T-helper 2 cell treated with Interferon-gamma antibody and Interleukin-4, amounts not matched to agents 100 ng/mL and 5 ng/mL, for 36 hours (primary cell): ENCODE results near the gene MAGI2. TPM values are rescaled to one million over a fixed set of nuclear protein-coding genes. Genes with fewer than 3 reads are reported as not detected.
"Not testable (repeated sequence)": the region's sequence is repeated elsewhere in the genome, so short reads cannot be mapped to it uniquely, and the experiment has no call there.

Experiments used
- intact Hi-C: fragments of 100-400 bp; cut with micrococcal nuclease; formaldehyde crosslinking; loops from one replicate; pipeline ENCODE4 v1.15.1; 2023
- total RNA-seq: library from RNA; stranded (reverse); gene quantifications from 2 replicates; pipeline ENCODE4 v1.2.3, GENCODE V29; 2022

The MAGI2 gene
- total RNA-seq, 1 donor from 2014 or later: not detected

- intact Hi-C loops: not testable (repeated sequence)
These were observed 876.1 kb downstream of the MAGI2 start for GRCh38 chr7:78577174-78577952.

DNA sequence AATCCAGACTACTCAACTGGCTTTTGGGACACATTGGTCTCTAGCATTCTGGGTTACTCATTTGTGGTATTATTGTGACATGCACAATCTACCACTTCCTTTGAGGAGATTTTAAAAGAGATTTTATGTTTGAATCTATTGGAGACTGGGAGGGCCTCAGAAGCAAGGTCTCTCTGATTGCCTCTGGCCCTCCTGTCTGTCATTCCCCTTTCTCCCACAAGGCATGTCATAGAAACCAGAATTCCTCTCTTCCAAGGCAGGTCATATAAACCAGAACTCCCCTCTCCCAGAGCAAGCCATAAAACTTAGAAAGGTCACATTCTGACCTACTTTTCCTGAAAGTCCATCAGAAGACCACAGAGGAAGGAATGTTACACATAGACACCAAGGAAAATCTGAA, 877.2 kb downstream of the MAGI2 start:
- intact Hi-C loops: no loop called here

DNA sequence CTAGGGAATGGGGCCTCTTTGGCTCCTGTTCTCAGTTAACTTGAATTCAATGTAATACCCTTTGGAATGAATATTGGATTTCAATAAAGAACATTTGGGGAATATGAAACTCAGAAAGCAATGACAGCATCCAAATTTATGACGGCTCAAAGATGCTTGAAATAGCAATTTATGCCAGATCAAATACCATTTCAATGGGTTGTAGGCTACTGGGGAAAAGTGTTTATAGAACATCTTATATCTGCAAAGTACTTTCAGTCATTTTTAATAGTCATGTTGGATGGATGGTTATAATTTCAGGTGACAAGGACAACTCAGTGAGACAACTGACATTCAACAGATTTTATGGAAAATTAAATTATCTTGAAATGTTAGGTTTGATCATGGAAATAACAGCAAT, 882.2 kb downstream of the MAGI2 start:
- intact Hi-C loops: no loop called here

GRCh38 chr7:78568690-78569089, 884.8 kb downstream of the MAGI2 start:
- intact Hi-C loops: no loop called here

- intact Hi-C loops: no loop called here
These were observed 885.6 kb downstream of the MAGI2 start for GRCh38 chr7:78567836-78568235.

GRCh38 chr7:78565784-78566183, 887.7 kb downstream of the MAGI2 start:
- intact Hi-C loops: no loop called here

- intact Hi-C loops: no loop called here
These were observed 890.3 kb downstream of the MAGI2 start for GRCh38 chr7:78563191-78563590.

DNA sequence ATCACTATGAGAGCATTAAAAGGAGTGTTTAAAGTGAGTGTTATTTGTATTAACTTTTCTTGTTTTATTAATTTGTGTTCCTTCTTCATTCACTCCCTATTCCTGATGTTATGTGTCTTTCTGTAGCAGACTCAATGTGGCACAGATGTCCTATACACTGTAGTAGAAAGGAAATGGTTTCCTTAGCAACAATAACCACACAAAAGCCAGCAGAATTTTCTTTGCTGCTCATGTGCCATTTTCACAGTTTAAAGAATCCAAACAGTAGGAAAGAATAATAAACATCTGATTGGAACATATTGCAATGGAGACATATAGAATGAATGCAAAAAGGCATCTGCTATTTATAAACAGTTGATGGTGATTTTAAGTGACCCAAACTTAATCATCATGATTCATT, 891.3 kb downstream of the MAGI2 start:
- intact Hi-C loops: no loop called here

DNA sequence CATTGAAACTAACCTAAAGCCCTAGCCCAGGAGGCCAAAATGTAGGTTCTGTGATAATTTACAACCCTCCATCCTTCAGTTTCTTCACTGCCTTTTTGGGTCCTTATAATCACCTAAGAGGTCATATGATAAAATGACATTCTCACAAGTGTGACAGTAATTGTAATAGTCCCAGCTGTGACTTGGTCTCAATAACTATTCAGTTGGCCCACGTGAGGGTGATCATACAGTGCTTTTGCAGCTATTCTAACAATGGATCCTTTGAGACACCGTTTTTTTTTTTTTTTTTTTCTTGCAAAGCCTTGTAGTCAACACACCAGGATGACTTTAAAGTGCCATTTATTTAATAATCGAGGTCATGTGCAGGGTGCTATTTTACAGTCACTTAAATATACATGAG, 894.9 kb downstream of the MAGI2 start:
- intact Hi-C loops: no loop called here

- intact Hi-C loops: no loop called here
These were observed 909.5 kb downstream of the MAGI2 start for GRCh38 chr7:78543976-78544375.

GRCh38 chr7:78542981-78543380, 910.5 kb downstream of the MAGI2 start:
- intact Hi-C loops: no loop called here

- intact Hi-C loops: no loop called here
These were observed 910.9 kb downstream of the MAGI2 start for GRCh38 chr7:78542541-78542940.

GRCh38 chr7:78539825-78540224, 913.6 kb downstream of the MAGI2 start:
- intact Hi-C loops: no loop called here

GRCh38 chr7:78535655-78536054, 917.8 kb downstream of the MAGI2 start:
- intact Hi-C loops: no loop called here

GRCh38 chr7:78530351-78530750, 923.1 kb downstream of the MAGI2 start:
- intact Hi-C loops: no loop called here

- intact Hi-C loops: no loop called here
These were observed 924.1 kb downstream of the MAGI2 start for GRCh38 chr7:78529392-78529791.

DNA sequence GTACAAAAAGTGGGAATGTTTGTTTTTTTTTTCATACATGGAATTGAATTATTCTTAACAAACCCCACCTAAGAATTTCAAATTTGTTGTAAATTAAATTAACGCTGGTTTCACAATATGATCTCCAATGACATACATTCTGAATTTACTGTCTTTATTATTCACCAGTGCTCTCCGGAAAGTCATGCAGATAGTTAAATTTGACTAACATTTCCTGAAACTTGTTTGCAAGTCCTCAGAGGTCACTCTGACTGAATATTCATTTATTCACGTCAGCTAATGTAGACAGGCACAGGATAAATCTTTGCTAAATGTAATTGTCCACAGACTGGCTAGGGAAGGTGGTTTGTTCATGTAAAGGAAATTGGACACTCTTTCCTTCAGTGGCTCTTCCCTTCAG, 924.5 kb downstream of the MAGI2 start:
- intact Hi-C loops: no loop called here

DNA sequence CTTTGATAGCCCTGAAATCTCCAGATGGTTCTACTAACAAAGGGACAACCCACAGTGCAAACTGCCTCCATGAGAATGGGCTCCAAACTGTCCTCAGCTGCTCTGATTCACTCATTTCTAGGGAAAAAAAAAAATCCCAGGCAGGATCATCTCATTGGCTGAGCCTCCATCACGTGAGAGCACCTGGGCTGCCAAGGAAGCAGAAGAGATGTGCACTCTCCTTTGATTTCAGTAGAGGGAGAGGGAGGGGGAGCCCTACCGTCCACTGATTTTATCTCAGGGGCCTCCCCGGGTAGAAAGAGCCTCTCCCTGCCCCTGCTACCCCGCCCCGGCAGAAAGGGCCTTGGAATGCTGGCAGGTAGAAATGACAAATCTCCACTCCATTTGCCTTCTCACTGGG, 929.5 kb downstream of the MAGI2 start:
- intact Hi-C loops: no loop called here

DNA sequence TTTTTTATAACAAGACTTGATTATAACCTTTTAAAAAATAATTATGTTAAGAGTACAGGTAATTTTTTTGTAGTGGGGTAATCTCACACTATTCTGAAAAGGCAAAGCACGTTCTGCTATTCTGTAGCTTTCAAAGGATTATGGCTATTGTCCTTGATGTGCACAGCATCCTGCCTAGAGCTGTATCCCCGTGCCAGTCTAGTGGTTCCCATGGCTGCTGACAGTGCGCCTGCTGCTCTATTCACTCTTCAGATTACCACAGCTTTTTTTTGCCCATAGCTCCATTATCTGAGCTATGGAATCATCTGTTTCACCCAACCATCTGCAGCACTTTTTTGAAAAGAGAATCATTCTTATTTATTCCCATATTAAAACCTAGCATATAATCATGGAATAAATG, 931.5 kb downstream of the MAGI2 start:
- intact Hi-C loops: no loop called here

- intact Hi-C loops: no loop called here
These were observed 937.0 kb downstream of the MAGI2 start for GRCh38 chr7:78516450-78516849.

DNA sequence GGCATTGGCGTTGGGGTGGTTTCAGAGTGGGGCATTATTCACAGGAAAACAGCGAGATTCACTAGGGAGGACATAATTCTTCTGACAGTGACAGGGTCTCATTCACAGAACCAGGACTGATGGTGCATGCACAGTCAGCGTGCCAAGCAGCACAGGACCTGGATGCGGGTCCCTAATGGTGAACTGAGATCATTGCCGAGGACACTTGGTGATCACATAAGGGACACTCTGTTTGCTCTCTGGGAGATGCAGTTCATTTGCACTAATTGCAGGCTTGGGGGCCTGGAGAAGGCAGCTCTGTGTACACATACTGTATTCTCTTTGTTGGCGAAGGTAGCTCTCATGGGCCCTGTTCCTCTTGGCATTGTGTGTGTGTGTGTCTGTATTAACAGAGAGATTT, 938.8 kb downstream of the MAGI2 start:
- intact Hi-C loops: no loop called here

- intact Hi-C loops: no loop called here
These were observed 942.8 kb downstream of the MAGI2 start for GRCh38 chr7:78510580-78511188.

DNA sequence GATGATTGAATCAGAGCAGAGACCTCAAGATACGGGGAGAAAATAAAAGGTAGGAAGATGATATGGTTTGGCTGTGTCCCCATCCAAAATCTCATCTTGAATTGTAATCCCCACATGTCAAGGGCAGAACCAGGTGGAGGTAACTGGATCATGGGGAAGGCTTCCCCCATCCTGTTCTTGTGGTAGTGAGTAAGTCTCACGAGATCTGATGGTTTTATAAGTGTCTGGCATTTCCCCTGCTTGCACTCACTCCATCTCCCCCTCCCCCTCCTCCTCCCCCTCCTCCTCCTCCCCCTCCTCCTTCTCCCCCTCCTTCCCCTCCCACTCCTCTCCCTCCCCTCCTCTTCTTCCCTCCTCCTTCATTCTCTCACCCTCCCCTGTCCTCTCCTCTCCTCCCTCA, 950.2 kb downstream of the MAGI2 start:
- intact Hi-C loops: not testable (repeated sequence)
